ENCODE results near the gene TRPT1. TPM values are rescaled to one million over a fixed set of nuclear protein-coding genes. Genes with fewer than 3 reads are reported as not detected.

The TRPT1 gene
- total RNA-seq, 1 experiment from 2014 or later: 66.1 TPM

DNA sequence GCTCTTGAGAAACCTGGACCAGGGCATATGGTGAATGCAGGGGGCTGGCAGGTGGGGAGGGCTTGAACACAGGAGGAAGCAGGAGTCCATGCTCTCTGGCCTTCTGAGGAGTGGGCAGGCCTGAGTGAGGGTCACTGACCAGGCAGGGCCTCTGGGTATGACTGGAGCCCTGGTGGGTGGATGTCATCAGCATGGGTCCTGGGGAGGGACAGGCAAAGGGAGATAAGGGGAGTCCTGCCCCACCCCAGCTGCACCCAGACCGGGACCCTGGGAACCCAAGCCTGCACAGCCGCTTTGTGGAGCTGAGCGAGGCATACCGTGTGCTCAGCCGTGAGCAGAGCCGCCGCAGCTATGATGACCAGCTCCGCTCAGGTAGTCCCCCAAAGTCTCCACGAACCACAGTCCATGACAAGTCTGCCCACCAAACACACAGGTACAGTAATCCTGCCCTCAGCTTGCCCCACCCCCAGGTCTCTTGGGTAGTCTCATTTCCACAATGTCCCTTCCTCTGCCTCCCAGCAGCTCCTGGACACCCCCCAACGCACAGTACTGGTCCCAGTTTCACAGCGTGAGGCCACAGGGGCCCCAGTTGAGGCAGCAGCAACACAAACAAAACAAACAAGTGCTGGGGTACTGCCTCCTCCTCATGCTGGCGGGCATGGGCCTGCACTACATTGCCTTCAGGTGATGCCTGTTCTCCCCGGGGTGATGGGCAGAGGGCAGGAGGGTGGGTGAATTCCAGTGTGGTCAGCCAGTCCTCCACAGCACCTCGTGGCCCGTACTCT lies 6.4 kb upstream of the TRPT1 start:
- ChIA-PET CTCF (interaction anchor here (0.5 kb wide), 1 partner anchor 41 kb away, joined by 6 read pairs; no protein-coding TSS in a partner anchor), POLR2A (no interaction called here)
- in situ Hi-C loops (cut with HindIII; ENCODE audit: low pct_unique_long_range_greater_than_20kb, low sequenced_read_pairs) (no loop called here), intact Hi-C loops (cut with micrococcal nuclease; ENCODE audit: unreplicated experiment) (no loop called here)
- no peak for TF ChIP-seq POLR2AphosphoS5 (IDR thresholded peaks at IDR 0.05; ENCODE audit: low read depth, low read length)
- TF ChIP-seq TCF7L2 (IDR thresholded peaks at IDR 0.05; ENCODE audit: low read depth, low read length): no peak
- no peak for TF ChIP-seq CTCF (IDR thresholded peaks at IDR 0.05)
- TF ChIP-seq REST (IDR thresholded peaks at IDR 0.05; ENCODE audit: insufficient read depth in 1 of 2, low read depth in 2 of 2, low read length in 1 of 2): no peak
- no peak for TF ChIP-seq SIN3A (IDR thresholded peaks at IDR 0.05; ENCODE audit: borderline replicate concordance, insufficient read depth, low read depth, low read length)
- ATAC-seq (no peak), DNase-seq (ENCODE audit: low read depth, low spot score) (no peak)
- Histone ChIP-seq H3K4me3 (ENCODE audit: low read depth in 2 of 2, low read length in 2 of 2) (no peak overlapping the region), H3K27me3 (ENCODE audit: control insufficient read depth, insufficient read depth, low read length) (no peaks in the 10 kb centered on the region), H3K9me3 (ENCODE audit: control insufficient read depth, insufficient read depth, low read depth, low read length) (no peaks in the 10 kb centered on the region), H3K36me3 (ENCODE audit: control insufficient read depth, insufficient read depth, low read length) (no peaks in the 10 kb centered on the region; the same call in 1 of the 2 replicates), H3K27ac (ENCODE audit: low read length) (peak overlapping the region; percentile 48; the same call in 1 of the 2 replicates), H3K4me1 (ENCODE audit: control insufficient read depth, insufficient read depth, low read length) (peaks cover 46% of the 10 kb centered on the region)
- no TSS peak for BruUV-seq (replicated peaks)

- no peak overlapping the region for H3K4me3 ChIP-seq (ENCODE audit: low read depth in 2 of 2, low read length in 2 of 2)
- intact Hi-C loops (cut with micrococcal nuclease; ENCODE audit: unreplicated experiment) (no loop called here), in situ Hi-C loops (cut with HindIII; ENCODE audit: low pct_unique_long_range_greater_than_20kb, low sequenced_read_pairs) (no loop called here)
- TF ChIP-seq POLR2AphosphoS5 (IDR thresholded peaks at IDR 0.05; ENCODE audit: low read depth, low read length): no peak
- TF ChIP-seq CTCF (IDR thresholded peaks at IDR 0.05): no peak
- no peak for TF ChIP-seq REST (IDR thresholded peaks at IDR 0.05; ENCODE audit: insufficient read depth in 1 of 2, low read depth in 2 of 2, low read length in 1 of 2)
- no peak for TF ChIP-seq TCF7L2 (IDR thresholded peaks at IDR 0.05; ENCODE audit: low read depth, low read length)
- TF ChIP-seq SIN3A (IDR thresholded peaks at IDR 0.05; ENCODE audit: borderline replicate concordance, insufficient read depth, low read depth, low read length): no peak
- peaks cover 49% of the 10 kb centered on the region for H3K4me1 ChIP-seq (ENCODE audit: control insufficient read depth, insufficient read depth, low read length)
- BruUV-seq (replicated peaks): no TSS peak
- no peak for DNase-seq (ENCODE audit: low read depth, low spot score)
- H3K27me3 ChIP-seq (ENCODE audit: control insufficient read depth, insufficient read depth, low read length): no peaks in the 10 kb centered on the region
- no peaks in the 10 kb centered on the region; the same call in 1 of the 2 replicates for H3K36me3 ChIP-seq (ENCODE audit: control insufficient read depth, insufficient read depth, low read length)
- ATAC-seq: no peak
- no peaks in the 10 kb centered on the region for H3K9me3 ChIP-seq (ENCODE audit: control insufficient read depth, insufficient read depth, low read depth, low read length)
- CTCF ChIA-PET: no interaction called here
- POLR2A ChIA-PET: interaction anchor here (0.7 kb wide), 1 partner anchor 11 kb away, joined by 5 read pairs; no protein-coding TSS in a partner anchor
- peak overlapping the region; percentile 35; the same call in 1 of the 2 replicates for H3K27ac ChIP-seq (ENCODE audit: low read length)
Observed at GRCh38 chr11:64231546-64231945, 5.6 kb upstream of the TRPT1 start.

Data from Panc1 (cell line).